ENCODE results near the gene GALNT8. TPM values are rescaled to one million over a fixed set of nuclear protein-coding genes. Genes with fewer than 3 reads are reported as not detected.

Gene GALNT8
- total RNA-seq, 1 experiment from 2014 or later = 8.8 TPM

- Mint-ChIP-seq H3K4me3 (no peak overlapping the region), H3K9me3 (no peaks in the 10 kb centered on the region), H3K27me3 (ENCODE audit: low read depth) (no peaks in the 10 kb centered on the region), H3K4me1 (peaks cover 10% of the 10 kb centered on the region; the same call in 1 of the 2 replicates), H3K27ac (no peak overlapping the region), H3K36me3 (peaks cover 8% of the 10 kb centered on the region)
- ChIA-PET CTCF (interaction anchor here (0.6 to 1.0 kb wide), 3 partner anchors 35 to 194 kb away, joined by 3 to 4 read pairs (median 3); no protein-coding TSS in a partner anchor), POLR2A (no interaction called here)
- no peak for ATAC-seq
- no peak for DNase-seq (ENCODE audit: low spot score)
- no peak for TF ChIP-seq ATF3 (CRISPR knock-in tag; conservative IDR thresholded peaks at IDR 0.05)
- no peak for TF ChIP-seq ERG (CRISPR knock-in tag; IDR thresholded peaks at IDR 0.05)
- no peak for TF ChIP-seq ZNF281 (CRISPR knock-in tag; IDR thresholded peaks at IDR 0.05)
- no peak for TF ChIP-seq JUN (CRISPR knock-in tag; IDR thresholded peaks at IDR 0.05)
- no peak for TF ChIP-seq ATF1 (CRISPR knock-in tag; IDR thresholded peaks at IDR 0.05)
- no peak for TF ChIP-seq NFYB (CRISPR knock-in tag; conservative IDR thresholded peaks at IDR 0.05; ENCODE audit: low read depth)
- no peak for TF ChIP-seq IRF1 (CRISPR knock-in tag; IDR thresholded peaks at IDR 0.05)
- TF ChIP-seq FOXK1 (CRISPR knock-in tag; IDR thresholded peaks at IDR 0.05) = no peak
- TF ChIP-seq CTCF (IDR thresholded peaks at IDR 0.05) = no peak
- TF ChIP-seq AR (CRISPR knock-in tag; IDR thresholded peaks at IDR 0.05) = no peak
- TF ChIP-seq MLX (CRISPR knock-in tag; IDR thresholded peaks at IDR 0.05) = no peak
- TF ChIP-seq GRHL2 (CRISPR knock-in tag; IDR thresholded peaks at IDR 0.05; ENCODE audit: insufficient replicate concordance, severe bottlenecking) = no peak
- TF ChIP-seq IRF2 (CRISPR knock-in tag; IDR thresholded peaks at IDR 0.05; ENCODE audit: borderline replicate concordance, low read depth) = no peak
- TF ChIP-seq FOXJ3 (CRISPR knock-in tag; IDR thresholded peaks at IDR 0.05; ENCODE audit: borderline replicate concordance) = no peak
- no peak for TF ChIP-seq E2F5 (CRISPR knock-in tag; IDR thresholded peaks at IDR 0.05)
- TF ChIP-seq CREM (CRISPR knock-in tag; IDR thresholded peaks at IDR 0.05) = no peak
These were observed 15.9 kb downstream of the GALNT8 start for GRCh38 chr12:4736091-4736490.
